Upper lobe of right lung (tissue), 1 donor: Measurements from ENCODE around the gene TCF12. TPM values are rescaled to one million over a fixed set of nuclear protein-coding genes. Genes with fewer than 3 reads are reported as not detected.

Experiments
- ATAC-seq: fragments of 200-7000 bp; cut with Tn5 transposase; one replicate; pipeline ENCODE4 v1.9.1; 2020; ENCODE audit warnings: mild to moderate bottlenecking, moderate library complexity
- DNase-seq: peaks from one replicate; pipeline ENCODE4 v3.0.0-alpha.2; 2020
- H3K27ac ChIP-seq: fragments of 200-600 bp; one replicate; pipeline ENCODE4 v1.8.0; 2022
- H3K27me3 ChIP-seq: fragments of 200-600 bp; one replicate; pipeline ENCODE4 v1.8.0; 2022; ENCODE audit warnings: mild to moderate bottlenecking
- H3K36me3 ChIP-seq: fragments of 200-600 bp; one replicate; pipeline ENCODE4 v1.8.0; 2022
- H3K4me1 ChIP-seq: fragments of 200-600 bp; one replicate; pipeline ENCODE4 v1.8.0; 2022
- H3K4me3 ChIP-seq: fragments of 200-600 bp; one replicate; pipeline ENCODE4 v1.8.0; 2022; ENCODE audit warnings: mild to moderate bottlenecking
- H3K9me3 ChIP-seq: fragments of 200-600 bp; one replicate; pipeline ENCODE4 v1.8.0; 2022
- intact Hi-C: fragments of 100-400 bp; cut with DNase I; formaldehyde crosslinking; loops from one replicate; pipeline ENCODE4 v1.11.0; 2022
- total RNA-seq: library from RNA; stranded (reverse); fragmentation: NEBNext Ultra II Directional; extraction: Animal tissue kit (Norgen Biotek cat#: 25700); gene quantifications from one replicate; pipeline ENCODE4 v1.2.1, GENCODE V29; 2021
- TF ChIP-seq, protein P1 (sequence below): fragments of 200-600 bp; IDR thresholded peaks from one replicate; pipeline ENCODE4 v1.8.0; 2022; ENCODE audit warnings: antibody characterized with exemption
- donor health status: DM: no; HTN: yes; CAD: no; lungs with severe emphysema.

Gene TCF12
- total RNA-seq, 1 donor from 2014 or later: 103 TPM

GRCh38 chr15:57286446-57287122 is 368.1 kb downstream of the TCF12 start:
- TF ChIP-seq, protein P1, sequence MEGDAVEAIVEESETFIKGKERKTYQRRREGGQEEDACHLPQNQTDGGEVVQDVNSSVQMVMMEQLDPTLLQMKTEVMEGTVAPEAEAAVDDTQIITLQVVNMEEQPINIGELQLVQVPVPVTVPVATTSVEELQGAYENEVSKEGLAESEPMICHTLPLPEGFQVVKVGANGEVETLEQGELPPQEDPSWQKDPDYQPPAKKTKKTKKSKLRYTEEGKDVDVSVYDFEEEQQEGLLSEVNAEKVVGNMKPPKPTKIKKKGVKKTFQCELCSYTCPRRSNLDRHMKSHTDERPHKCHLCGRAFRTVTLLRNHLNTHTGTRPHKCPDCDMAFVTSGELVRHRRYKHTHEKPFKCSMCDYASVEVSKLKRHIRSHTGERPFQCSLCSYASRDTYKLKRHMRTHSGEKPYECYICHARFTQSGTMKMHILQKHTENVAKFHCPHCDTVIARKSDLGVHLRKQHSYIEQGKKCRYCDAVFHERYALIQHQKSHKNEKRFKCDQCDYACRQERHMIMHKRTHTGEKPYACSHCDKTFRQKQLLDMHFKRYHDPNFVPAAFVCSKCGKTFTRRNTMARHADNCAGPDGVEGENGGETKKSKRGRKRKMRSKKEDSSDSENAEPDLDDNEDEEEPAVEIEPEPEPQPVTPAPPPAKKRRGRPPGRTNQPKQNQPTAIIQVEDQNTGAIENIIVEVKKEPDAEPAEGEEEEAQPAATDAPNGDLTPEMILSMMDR: no peak
- DNase-seq (no peak), ATAC-seq (no peak)
- H3K9me3 ChIP-seq: no peaks in the 10 kb centered on the region
- peaks cover 39% of the 10 kb centered on the region for H3K36me3 ChIP-seq
- intact Hi-C loops: no loop called here
- H3K27me3 ChIP-seq: no peaks in the 10 kb centered on the region
- H3K27ac ChIP-seq: no peak overlapping the region
- no peak overlapping the region for H3K4me3 ChIP-seq
- peaks cover 5% of the 10 kb centered on the region for H3K4me1 ChIP-seq

- Histone ChIP-seq H3K36me3 (peaks cover 34% of the 10 kb centered on the region), H3K9me3 (no peaks in the 10 kb centered on the region), H3K27ac (no peak overlapping the region), H3K4me1 (peaks cover 5% of the 10 kb centered on the region), H3K4me3 (no peak overlapping the region), H3K27me3 (no peaks in the 10 kb centered on the region)
- ATAC-seq: no peak
- intact Hi-C loops: no loop called here
- DNase-seq: no peak
- TF ChIP-seq, protein P1: no peak
Measured at GRCh38 chr15:57287123-57287521, 368.7 kb downstream of the TCF12 start.

DNA sequence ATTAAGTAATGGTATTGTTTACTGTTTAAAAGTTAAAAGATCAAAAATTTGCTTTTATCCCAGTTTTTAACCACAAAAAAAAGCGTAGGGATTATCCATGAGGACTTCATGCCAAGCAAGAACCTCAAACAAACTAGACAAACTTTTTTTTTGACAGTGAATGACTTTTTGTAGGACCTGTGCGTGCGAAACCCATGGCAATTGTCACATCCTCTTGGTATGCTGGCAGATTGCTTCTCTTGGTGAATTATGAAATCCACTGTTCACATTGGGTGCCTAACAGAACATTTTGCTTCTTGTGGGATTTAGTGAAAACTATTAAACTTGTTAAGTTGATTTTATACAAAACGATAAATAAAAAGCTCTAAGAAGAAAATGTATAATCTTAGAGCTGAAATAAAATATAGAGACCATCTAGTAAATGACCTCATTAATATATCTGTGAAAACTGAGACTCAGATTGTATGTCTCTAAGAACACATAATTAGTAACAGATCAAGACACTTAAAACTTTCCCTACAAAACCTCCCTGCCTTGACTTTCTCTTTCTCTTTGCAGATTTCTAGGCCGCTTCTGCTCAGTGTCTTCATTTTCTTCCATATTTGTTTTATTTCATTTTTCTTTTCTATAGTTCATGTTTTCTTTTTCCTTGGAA is 370.6 kb downstream of the TCF12 start:
- no peak for ATAC-seq
- no peak overlapping the region for H3K27ac ChIP-seq
- no peaks in the 10 kb centered on the region for H3K27me3 ChIP-seq
- TF ChIP-seq, protein P1: no peak
- H3K36me3 ChIP-seq: peaks cover 18% of the 10 kb centered on the region
- no peak for DNase-seq
- no peaks in the 10 kb centered on the region for H3K4me1 ChIP-seq
- no peak overlapping the region for H3K4me3 ChIP-seq
- intact Hi-C loops: no loop called here
- H3K9me3 ChIP-seq: no peaks in the 10 kb centered on the region

- TF ChIP-seq, protein P1: no peak
- no peaks in the 10 kb centered on the region for H3K9me3 ChIP-seq
- H3K27me3 ChIP-seq: no peaks in the 10 kb centered on the region
- no peaks in the 10 kb centered on the region for H3K4me1 ChIP-seq
- peaks cover 18% of the 10 kb centered on the region for H3K36me3 ChIP-seq
- DNase-seq: no peak
- H3K4me3 ChIP-seq: no peak overlapping the region
- no peak overlapping the region for H3K27ac ChIP-seq
- intact Hi-C loops: no loop called here
- ATAC-seq: no peak
Measured at GRCh38 chr15:57290187-57290586, 371.7 kb downstream of the TCF12 start.

DNA sequence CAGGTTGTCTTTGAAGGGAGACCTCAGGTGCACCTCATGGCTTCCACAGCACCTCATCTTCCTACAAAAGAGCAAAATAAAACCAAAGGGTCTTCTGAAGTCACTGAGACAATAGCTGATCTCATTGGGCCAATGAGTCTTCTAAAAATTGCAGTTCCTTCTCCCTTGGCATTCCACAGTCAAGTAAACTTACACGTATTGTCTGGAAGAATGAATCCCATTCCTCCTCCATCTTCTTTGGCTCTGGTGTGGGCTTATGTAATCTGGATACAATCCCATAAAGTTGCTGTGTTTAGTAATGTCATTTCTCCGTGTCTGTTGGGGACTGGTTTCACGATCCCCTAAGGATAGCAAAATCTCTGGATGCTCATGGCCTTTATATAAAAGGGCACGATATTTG is 372.4 kb downstream of the TCF12 start:
- H3K4me1 ChIP-seq: no peaks in the 10 kb centered on the region
- no peaks in the 10 kb centered on the region for H3K9me3 ChIP-seq
- ATAC-seq (no peak), DNase-seq (no peak)
- intact Hi-C loops: no loop called here
- H3K4me3 ChIP-seq: no peak overlapping the region
- H3K36me3 ChIP-seq: peaks cover 18% of the 10 kb centered on the region
- H3K27ac ChIP-seq: no peak overlapping the region
- TF ChIP-seq, protein P1: no peak
- no peaks in the 10 kb centered on the region for H3K27me3 ChIP-seq
